CD4-positive, alpha-beta T cell treated with Interleukin-4 for 1 hour (primary cell): ENCODE data around the gene ZDHHC12.
A peak's percentile ranks its signal among the peaks of the same experiment; 100 is the strongest.

Experiments
- DNase-seq, 2 donors: peaks; one replicate each; pipeline ENCODE4 v3.0.0-alpha.2; 2020 to 2022

The ZDHHC12 gene

DNA sequence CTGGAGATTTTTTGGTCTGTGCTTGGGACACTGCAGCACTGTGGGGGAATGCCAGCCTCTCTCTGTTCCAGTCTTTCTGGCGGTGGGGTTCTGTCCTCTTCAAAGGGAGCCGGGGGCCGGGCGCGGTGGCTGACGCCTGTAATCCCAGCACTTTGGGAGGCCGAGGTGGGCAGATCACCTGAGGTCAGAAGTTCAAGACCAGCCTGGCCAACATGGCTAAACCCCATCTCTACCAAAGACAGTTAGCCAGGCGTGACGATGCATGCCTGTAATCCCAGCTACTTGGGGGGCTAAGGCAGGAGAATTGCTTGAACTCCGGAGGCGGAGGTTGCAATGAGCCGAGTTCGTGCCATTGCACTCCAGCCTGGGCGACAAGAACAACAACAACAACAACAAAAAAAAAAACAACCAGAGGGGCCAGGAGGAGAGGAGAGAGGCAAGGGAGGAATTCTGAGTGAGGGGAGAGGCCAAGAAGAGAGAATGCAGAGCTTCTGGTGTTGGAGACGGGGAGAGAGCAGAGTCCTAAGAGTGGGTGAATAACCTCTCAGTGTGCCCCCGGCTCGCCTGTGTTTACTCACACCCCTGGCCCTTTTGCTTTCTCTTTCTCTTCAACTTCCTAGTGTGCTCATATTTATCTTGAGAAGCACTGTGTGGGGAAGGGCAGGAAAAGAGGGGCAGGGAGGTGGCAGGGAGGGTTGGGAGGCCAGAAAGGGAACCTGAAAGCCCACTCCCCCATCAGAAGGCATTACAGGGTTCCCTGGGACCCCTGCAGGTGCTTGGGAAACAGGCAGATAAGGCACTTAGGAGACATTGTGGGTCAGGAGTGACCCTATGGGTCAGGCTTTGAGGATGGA, 38.1 kb downstream of the ZDHHC12 start:
- peak; percentile 36 to 62 for DNase-seq

DNA sequence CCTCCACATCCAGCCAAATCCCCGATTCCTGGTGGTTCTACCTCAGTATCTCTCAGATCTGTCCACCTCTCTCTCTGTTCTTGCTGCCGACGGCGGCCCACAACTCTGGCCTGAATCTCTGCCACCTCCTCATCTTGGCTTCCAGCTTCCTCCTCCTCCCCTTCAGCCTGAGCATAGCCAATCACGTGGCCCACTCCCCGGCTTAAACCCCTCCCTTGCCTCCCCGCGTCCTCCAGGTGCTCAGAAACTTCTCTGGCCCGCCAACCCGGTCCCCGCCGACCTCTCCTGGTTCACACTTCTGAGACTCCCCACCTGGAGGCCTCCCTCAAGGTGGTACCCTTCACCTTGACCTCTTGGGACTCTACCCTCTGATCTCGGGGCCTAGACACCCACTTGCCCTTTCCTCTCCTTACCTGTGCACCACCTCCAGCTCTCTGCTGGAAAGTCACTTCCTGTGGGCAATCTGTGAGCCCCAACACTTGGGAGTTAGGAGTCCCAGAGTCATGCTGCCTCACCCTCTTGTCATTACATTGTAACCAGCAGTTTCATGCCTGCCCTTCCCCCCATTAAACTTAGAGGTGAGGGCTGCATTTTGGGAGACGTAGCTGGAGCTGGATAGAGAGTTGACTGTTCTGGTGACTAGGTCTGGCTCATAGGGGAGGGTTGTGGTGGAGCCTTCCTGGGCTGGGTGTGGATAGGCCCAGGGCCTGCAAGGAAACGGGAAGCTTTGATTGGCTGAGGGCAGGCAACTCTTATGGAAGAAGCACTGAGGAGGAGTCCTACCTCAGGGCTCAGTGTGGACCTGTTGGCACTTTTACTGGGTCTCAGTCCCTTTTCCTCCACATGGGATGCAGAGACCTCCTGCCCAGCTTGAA, 39.4 kb downstream of the ZDHHC12 start:
- DNase-seq, result peak; percentile 80

DNA sequence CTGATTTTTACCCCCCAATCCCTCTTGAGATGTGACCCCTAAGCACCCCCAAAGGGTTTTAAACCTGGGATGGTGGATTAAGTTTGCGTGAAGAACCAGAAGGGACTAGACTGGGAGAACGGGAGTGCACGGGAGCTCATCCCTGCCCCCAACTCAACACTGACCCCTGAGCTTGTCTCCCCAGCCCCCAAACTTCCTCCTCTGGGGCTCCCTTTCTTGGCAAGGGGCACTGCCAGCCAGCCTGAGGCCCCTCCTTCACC, 39.9 kb downstream of the ZDHHC12 start:
- DNase-seq, result no peak

DNA sequence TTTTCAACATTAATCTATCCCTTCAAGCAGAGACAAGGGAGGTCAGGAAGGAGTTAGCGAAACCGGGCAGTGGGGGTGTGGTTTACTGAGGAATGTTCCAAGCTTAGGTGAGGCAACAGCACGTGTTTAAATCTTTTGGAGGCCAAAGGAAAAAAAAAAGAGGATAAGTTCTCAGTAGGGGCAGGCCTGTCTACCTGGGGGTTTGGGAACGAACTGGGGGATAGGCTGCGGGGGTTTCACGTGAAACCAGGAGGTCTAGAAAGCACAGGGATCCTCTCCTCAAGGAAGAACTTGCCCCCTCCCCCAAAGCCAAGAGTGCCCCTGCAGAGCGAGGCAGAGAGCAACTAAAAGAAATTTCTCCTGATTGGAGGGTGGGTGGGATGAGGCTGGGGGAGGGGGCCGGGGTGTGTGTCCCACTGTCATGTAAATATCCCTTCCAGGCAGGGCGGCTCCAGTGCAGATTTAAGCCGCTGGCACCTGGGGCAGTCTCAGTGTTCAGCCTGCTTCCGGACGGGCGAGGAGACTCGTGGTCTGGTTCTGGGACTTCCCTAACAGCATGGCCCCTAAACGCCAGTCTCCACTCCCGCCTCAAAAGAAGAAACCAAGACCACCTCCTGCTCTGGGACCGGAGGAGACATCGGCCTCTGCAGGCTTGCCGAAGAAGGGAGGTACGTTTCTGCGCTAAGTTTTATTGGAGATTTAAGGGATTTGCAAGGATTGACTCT, 40.4 kb downstream of the ZDHHC12 start:
- DNase-seq, result peak; percentile 33 to 53

DNA sequence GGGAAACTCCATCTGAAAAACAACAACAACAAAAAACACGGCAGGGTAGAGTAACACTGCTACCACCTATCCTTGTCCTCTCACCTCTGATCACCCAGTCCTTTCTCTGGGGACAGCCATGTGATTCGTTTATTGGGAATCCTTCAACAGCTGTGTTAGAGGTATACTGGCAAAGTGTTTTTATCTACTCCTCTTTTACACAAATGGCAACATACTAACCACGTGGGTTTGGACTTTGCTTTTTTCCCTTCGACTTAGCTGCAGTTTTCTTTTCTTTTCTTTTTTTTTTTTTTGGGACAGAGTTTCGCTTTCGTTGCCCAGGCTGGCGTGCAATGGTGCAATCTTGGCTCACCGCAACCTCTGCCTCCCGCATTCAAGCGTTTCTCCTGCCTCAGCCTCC, 46.1 kb downstream of the ZDHHC12 start:
- DNase-seq, result no peak

DNA sequence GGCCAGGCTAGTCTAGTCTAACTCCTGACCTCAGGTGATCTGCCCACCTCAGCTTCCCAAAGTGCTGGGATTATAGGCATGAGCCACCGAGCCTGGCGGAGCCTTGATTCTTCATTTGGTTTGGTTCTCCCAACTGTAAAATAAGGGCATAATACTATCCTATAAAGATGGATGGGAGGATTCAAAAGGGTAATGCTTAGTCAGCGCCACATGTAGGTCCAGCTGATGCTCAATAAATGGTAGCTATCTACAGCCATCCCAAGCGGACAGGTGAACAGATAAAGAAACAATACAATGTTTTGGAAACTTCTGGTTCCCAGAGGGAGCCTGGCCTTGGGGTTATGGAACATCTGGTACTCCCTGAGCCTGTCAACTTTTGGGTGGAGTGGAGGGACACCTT, 48.5 kb downstream of the ZDHHC12 start:
- no peak for DNase-seq
